Measurements from ENCODE around the gene LCOR. TPM values are rescaled to one million over a fixed set of nuclear protein-coding genes. Genes with fewer than 3 reads are reported as not detected.

Gene LCOR
- total and polyA plus RNA-seq, 2 experiments from 2014 or later: 13.7 to 22.2 TPM

GRCh38 chr10:97023401-97024167 lies 191.5 kb downstream of the LCOR start:
- Histone ChIP-seq H3K36me3 (no peaks in the 10 kb centered on the region), H3K9me3 (ENCODE audit: low read depth) (no peaks in the 10 kb centered on the region), H3K27ac (peak overlapping the region; percentile 52), H3K4me1 (ENCODE audit: low read depth) (peaks cover 25% of the 10 kb centered on the region), H3K27me3 (no peaks in the 10 kb centered on the region), H3K4me3 (no peak overlapping the region)
- peak in 1 of 2 donors; percentile 52 for DNase-seq (ENCODE audit: low read depth in 1 of 2, low spot score in 1 of 2)
- TF ChIP-seq CTCF (IDR thresholded peaks at IDR 0.05; ENCODE audit: low read depth, low read length): no peak

GRCh38 chr10:97024168-97025073 lies 192.3 kb downstream of the LCOR start:
- Histone ChIP-seq H3K4me1 (ENCODE audit: low read depth) (peaks cover 25% of the 10 kb centered on the region), H3K4me3 (no peak overlapping the region), H3K27me3 (no peaks in the 10 kb centered on the region), H3K36me3 (no peaks in the 10 kb centered on the region), H3K9me3 (ENCODE audit: low read depth) (no peaks in the 10 kb centered on the region), H3K27ac (peak overlapping the region; percentile 52)
- peak; percentile 66 for DNase-seq (ENCODE audit: low read depth in 1 of 2, low spot score in 1 of 2)
- TF ChIP-seq CTCF (IDR thresholded peaks at IDR 0.05; ENCODE audit: low read depth, low read length): no peak

GRCh38 chr10:97025613-97026242 lies 193.6 kb downstream of the LCOR start:
- Histone ChIP-seq H3K9me3 (ENCODE audit: low read depth) (no peaks in the 10 kb centered on the region), H3K36me3 (no peaks in the 10 kb centered on the region), H3K4me3 (no peak overlapping the region), H3K4me1 (ENCODE audit: low read depth) (peaks cover 18% of the 10 kb centered on the region), H3K27me3 (no peaks in the 10 kb centered on the region), H3K27ac (no peak overlapping the region)
- TF ChIP-seq CTCF (IDR thresholded peaks at IDR 0.05; ENCODE audit: low read depth, low read length): peak; percentile 66
- DNase-seq (ENCODE audit: low read depth in 1 of 2, low spot score in 1 of 2): peak; percentile 73 to 76

- H3K9me3 ChIP-seq (ENCODE audit: low read depth): no peaks in the 10 kb centered on the region
- DNase-seq (ENCODE audit: low read depth in 1 of 2, low spot score in 1 of 2): peak in 1 of 2 donors; percentile 12
- TF ChIP-seq CTCF (IDR thresholded peaks at IDR 0.05; ENCODE audit: low read depth, low read length): no peak
- no peak overlapping the region for H3K27ac ChIP-seq
- H3K4me3 ChIP-seq: no peak overlapping the region
- no peaks in the 10 kb centered on the region for H3K36me3 ChIP-seq
- H3K4me1 ChIP-seq (ENCODE audit: low read depth): peaks cover 13% of the 10 kb centered on the region
- H3K27me3 ChIP-seq: no peaks in the 10 kb centered on the region
Measured at GRCh38 chr10:97028126-97028831, 196.2 kb downstream of the LCOR start.

GRCh38 chr10:97028832-97029178 lies 196.7 kb downstream of the LCOR start:
- Histone ChIP-seq H3K9me3 (ENCODE audit: low read depth) (no peaks in the 10 kb centered on the region), H3K4me3 (no peak overlapping the region), H3K27me3 (no peaks in the 10 kb centered on the region), H3K27ac (no peak overlapping the region), H3K36me3 (no peaks in the 10 kb centered on the region), H3K4me1 (ENCODE audit: low read depth) (peaks cover 11% of the 10 kb centered on the region)
- no peak for DNase-seq (ENCODE audit: low read depth in 1 of 2, low spot score in 1 of 2)
- no peak for TF ChIP-seq CTCF (IDR thresholded peaks at IDR 0.05; ENCODE audit: low read depth, low read length)

All from cardiac muscle cell (in vitro differentiated cells and primary cell).